Bronchial epithelial cell (primary cell): ENCODE data around the gene LRRC4. TPM values are rescaled to one million over a fixed set of nuclear protein-coding genes. Genes with fewer than 3 reads are reported as not detected.

Source experiments
- DNase-seq: peaks from one replicate; pipeline ENCODE4 v3.0.0-alpha.2; 2010; ENCODE audit warnings: low read depth
- FAIRE-seq: peaks from 2 replicates; lab custom pipeline; 2011; peaks lifted over from hg19 to GRCh38; lab: Jason Lieb, UNC
- H3K27me3 ChIP-seq: 2 replicates; pipeline ENCODE4 v1.5.1; 2011; ENCODE audit warnings: low read length; ENCODE audit not compliant: control insufficient read depth, insufficient read depth
- H3K36me3 ChIP-seq: 2 replicates; pipeline ENCODE4 v1.5.1; 2011; ENCODE audit warnings: low read length; ENCODE audit not compliant: control insufficient read depth, insufficient read depth
- H3K4me3 ChIP-seq: 2 replicates; pipeline ENCODE4 v1.5.1; 2011; ENCODE audit warnings: mild to moderate bottlenecking, low read depth, low read length, control low read depth
- CTCF ChIP-seq: IDR thresholded peaks from 2 replicates; pipeline ENCODE4 v1.5.1; 2011; ENCODE audit warnings: mild to moderate bottlenecking, moderate library complexity, low read length, control low read depth, inconsistent platforms; ENCODE audit not compliant: insufficient read depth, severe bottlenecking
- total RNA-seq: library from RNA; depleted of rRNA; stranded (reverse); fragments of >200 nt; gene quantifications from 2 replicates; pipeline ENCODE4 v1.2.1, GENCODE V29; 2014

Gene LRRC4
- total RNA-seq, 1 donor from 2014 or later: under 0.01 TPM

DNA sequence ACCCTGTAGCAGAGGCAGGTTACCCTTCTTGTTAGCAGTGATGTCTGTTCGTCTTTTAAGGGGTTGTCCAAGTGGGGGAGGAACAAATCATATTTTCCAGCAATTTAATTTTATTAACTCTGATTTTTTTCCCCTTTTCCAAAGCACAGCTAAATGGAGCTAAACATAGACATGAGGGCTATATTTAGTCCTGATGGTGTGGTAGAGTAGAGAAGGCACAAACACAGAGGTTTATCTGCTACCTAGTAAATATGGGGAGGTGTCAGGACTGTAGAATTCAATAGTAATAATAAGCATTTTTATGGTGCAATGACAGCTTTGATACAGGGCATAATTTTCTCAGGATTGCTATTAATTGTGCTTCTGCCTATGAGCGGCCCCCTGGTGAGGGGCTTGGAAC, 22.5 kb downstream of the LRRC4 start:
- H3K36me3 ChIP-seq: peaks cover 3% of the 10 kb centered on the region

DNA sequence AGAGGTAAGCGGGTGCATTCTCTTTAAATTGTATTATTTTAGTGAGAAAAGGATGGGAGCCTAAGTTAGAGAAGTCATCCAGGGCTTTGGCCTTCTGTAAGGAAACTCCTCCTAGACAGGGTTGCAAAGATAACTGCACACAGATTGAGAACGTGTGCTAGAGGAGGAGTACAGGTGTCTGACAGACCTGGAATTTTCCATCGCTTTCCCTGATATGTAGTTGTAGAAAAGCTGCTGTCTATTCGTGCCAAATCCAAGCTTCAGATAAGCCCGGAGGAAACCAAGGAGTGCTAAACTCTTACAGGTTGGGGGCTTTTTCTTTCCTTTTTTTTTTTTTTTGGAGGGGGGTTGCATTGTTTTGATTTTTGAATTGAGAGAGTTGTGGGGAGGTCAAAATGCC, 23.1 kb downstream of the LRRC4 start:
- peaks cover 4% of the 10 kb centered on the region for H3K36me3 ChIP-seq
- H3K4me3 ChIP-seq: no peak overlapping the region
- H3K27me3 ChIP-seq: no peaks in the 10 kb centered on the region
- no peak for FAIRE-seq
- TF ChIP-seq CTCF: no peak
- no peak for DNase-seq

More for the DNA sequence above, 22.5 kb downstream of the LRRC4 start:
- TF ChIP-seq CTCF: no peak
- H3K27me3 ChIP-seq: no peaks in the 10 kb centered on the region
- FAIRE-seq: no peak
- no peak overlapping the region for H3K4me3 ChIP-seq
- no peak for DNase-seq

DNA sequence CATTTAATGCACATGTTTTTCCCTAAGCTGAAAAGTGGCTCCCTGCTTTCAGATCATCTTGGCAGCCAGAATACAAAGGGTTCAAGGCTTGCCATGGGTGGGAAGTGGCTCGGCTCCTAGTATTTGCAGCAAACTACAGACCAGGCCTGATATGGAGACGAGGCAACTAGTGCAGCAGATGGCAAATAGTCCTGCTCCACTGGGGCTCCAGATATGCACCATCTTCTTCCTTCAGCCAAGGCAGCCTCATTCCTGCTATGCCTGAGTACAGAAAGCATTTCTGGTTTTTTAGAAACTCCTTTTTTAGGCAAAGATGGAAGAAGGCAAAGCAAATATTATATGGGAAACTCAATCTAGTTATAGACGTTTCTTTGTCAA, 23.9 kb downstream of the LRRC4 start:
- FAIRE-seq (no peak), DNase-seq (no peak)
- H3K27me3 ChIP-seq: no peaks in the 10 kb centered on the region
- no peak for TF ChIP-seq CTCF
- H3K4me3 ChIP-seq: no peak overlapping the region
- H3K36me3 ChIP-seq: peaks cover 2% of the 10 kb centered on the region

- peaks cover 2% of the 10 kb centered on the region for H3K36me3 ChIP-seq
- H3K27me3 ChIP-seq: no peaks in the 10 kb centered on the region
- FAIRE-seq (no peak), DNase-seq (no peak)
- TF ChIP-seq CTCF: no peak
- no peak overlapping the region for H3K4me3 ChIP-seq
These were observed 24.5 kb downstream of the LRRC4 start for GRCh38 chr7:128006550-128007302.

DNA sequence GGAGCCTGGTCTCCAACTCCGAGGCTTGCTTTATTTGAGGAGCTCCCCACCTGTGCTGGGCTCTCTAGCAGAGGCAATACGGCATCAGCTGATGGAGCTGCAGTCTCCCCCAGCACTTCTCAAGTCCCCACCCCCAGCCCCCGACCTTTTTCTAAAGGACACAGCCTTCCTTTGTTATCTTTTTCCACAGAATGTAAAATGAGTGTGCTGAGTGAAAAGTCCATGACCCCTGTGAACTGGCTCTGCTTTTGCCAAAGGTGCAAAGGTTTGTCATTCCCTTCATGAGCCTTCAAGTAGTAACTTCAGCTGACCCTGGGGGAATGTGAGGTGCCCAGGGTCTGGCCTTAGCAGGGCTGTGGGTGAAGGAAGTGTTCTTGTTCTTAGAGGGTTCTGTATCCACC, 25.5 kb downstream of the LRRC4 start:
- H3K27me3 ChIP-seq: no peaks in the 10 kb centered on the region
- H3K4me3 ChIP-seq: no peak overlapping the region
- no peak for TF ChIP-seq CTCF
- no peak for DNase-seq
- no peak for FAIRE-seq
- H3K36me3 ChIP-seq: peaks cover 1% of the 10 kb centered on the region

DNA sequence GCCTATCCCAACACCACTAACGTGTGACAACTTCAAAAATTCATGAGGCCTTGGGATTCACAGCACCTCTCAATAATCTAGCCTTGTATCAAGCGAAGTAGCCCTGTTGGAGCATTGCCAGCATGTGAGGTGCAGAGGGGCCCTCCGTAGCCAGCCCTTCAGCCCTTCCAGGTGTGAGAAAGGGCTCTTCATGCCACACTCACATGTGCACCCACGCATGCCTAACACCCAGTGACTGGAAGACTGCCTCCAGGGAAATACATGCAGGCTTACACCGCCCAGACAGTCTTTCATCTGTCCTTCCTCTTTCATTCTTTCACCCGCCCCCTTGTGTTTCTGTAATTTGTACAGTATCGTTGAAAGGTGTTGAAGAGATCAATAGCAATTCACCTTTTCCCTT, 26.1 kb downstream of the LRRC4 start:
- no peak for FAIRE-seq
- TF ChIP-seq CTCF: no peak

More for the DNA sequence above, 26.1 kb downstream of the LRRC4 start:
- Histone ChIP-seq H3K27me3 (no peaks in the 10 kb centered on the region), H3K4me3 (no peak overlapping the region), H3K36me3 (peaks cover 1% of the 10 kb centered on the region)
- no peak for DNase-seq
